ENCODE data around the gene PSMD3. TPM values are rescaled to one million over a fixed set of nuclear protein-coding genes. Genes with fewer than 3 reads are reported as not detected.

The PSMD3 gene
- total and polyA plus RNA-seq, 9 of the 15 experiments (the other 6 are each of a cell fraction or from before 2014, with no cell fraction given) = 2.0 to 251 (median 135) TPM

DNA sequence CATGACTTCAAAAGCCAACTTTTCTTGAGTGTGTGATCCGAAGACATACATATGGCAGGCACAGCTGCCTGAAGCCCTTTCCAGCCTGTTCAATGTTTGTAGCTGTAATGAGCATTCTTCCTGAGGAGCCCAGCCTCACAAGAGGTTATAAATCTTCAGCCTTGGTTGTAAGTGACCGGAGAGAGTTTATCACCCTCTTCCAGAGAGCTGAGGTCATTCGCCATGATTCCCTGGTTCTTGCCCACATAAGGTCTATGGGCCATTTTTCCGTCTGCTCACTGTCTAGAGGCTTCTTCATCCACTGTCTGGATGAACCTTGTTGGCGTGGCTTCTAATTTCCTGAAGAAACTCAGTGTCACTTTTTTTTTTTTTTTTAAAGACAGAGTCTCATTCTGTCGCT, 24.9 kb downstream of the PSMD3 start (continued):
- TF ChIP-seq, protein P1, sequence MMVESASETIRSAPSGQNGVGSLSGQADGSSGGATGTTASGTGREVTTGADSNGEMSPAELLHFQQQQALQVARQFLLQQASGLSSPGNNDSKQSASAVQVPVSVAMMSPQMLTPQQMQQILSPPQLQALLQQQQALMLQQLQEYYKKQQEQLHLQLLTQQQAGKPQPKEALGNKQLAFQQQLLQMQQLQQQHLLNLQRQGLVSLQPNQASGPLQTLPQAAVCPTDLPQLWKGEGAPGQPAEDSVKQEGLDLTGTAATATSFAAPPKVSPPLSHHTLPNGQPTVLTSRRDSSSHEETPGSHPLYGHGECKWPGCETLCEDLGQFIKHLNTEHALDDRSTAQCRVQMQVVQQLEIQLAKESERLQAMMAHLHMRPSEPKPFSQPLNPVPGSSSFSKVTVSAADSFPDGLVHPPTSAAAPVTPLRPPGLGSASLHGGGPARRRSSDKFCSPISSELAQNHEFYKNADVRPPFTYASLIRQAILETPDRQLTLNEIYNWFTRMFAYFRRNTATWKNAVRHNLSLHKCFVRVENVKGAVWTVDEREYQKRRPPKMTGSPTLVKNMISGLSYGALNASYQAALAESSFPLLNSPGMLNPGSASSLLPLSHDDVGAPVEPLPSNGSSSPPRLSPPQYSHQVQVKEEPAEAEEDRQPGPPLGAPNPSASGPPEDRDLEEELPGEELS (CRISPR knock-in tag; IDR thresholded peaks at IDR 0.05; ENCODE audit: borderline replicate concordance) = no peak
- TF ChIP-seq HNRNPK (IDR thresholded peaks at IDR 0.05; ENCODE audit: low read depth, low read length, poor library complexity, severe bottlenecking) (no peak), GTF2E2 (tag; IDR thresholded peaks at IDR 0.05) (no peak), CCNT2 (IDR thresholded peaks at IDR 0.05; ENCODE audit: borderline replicate concordance, extremely low read depth, insufficient read length, low read depth, low read length) (no peak), BCL6 (CRISPR knock-in tag; IDR thresholded peaks at IDR 0.05) (no peak), ELF1 (tag; IDR thresholded peaks at IDR 0.05) (no peak), IFI16 (CRISPR knock-in tag; IDR thresholded peaks at IDR 0.05) (no peak), HEY1 (CRISPR knock-in tag; IDR thresholded peaks at IDR 0.05; ENCODE audit: borderline replicate concordance) (no peak), SETDB1 (IDR thresholded peaks at IDR 0.05; ENCODE audit: low read length) (no peak), MECOM (CRISPR knock-in tag; IDR thresholded peaks at IDR 0.05) (no peak), HNRNPL (IDR thresholded peaks at IDR 0.05; ENCODE audit: low read depth, low read length) (no peak), ZNF561 (CRISPR knock-in tag; conservative IDR thresholded peaks at IDR 0.05) (no peak)
- TF ChIP-seq, protein P2, sequence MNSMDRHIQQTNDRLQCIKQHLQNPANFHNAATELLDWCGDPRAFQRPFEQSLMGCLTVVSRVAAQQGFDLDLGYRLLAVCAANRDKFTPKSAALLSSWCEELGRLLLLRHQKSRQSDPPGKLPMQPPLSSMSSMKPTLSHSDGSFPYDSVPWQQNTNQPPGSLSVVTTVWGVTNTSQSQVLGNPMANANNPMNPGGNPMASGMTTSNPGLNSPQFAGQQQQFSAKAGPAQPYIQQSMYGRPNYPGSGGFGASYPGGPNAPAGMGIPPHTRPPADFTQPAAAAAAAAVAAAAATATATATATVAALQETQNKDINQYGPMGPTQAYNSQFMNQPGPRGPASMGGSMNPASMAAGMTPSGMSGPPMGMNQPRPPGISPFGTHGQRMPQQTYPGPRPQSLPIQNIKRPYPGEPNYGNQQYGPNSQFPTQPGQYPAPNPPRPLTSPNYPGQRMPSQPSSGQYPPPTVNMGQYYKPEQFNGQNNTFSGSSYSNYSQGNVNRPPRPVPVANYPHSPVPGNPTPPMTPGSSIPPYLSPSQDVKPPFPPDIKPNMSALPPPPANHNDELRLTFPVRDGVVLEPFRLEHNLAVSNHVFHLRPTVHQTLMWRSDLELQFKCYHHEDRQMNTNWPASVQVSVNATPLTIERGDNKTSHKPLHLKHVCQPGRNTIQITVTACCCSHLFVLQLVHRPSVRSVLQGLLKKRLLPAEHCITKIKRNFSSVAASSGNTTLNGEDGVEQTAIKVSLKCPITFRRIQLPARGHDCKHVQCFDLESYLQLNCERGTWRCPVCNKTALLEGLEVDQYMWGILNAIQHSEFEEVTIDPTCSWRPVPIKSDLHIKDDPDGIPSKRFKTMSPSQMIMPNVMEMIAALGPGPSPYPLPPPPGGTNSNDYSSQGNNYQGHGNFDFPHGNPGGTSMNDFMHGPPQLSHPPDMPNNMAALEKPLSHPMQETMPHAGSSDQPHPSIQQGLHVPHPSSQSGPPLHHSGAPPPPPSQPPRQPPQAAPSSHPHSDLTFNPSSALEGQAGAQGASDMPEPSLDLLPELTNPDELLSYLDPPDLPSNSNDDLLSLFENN (IDR thresholded peaks at IDR 0.05; ENCODE audit: low read depth in 2 of 2, low read length in 2 of 2) = 0 out of 4 replicates have a peak, but pooled peaks of 1 of the 2 experiments have one; percentile 20
- TF ChIP-seq, protein P3, sequence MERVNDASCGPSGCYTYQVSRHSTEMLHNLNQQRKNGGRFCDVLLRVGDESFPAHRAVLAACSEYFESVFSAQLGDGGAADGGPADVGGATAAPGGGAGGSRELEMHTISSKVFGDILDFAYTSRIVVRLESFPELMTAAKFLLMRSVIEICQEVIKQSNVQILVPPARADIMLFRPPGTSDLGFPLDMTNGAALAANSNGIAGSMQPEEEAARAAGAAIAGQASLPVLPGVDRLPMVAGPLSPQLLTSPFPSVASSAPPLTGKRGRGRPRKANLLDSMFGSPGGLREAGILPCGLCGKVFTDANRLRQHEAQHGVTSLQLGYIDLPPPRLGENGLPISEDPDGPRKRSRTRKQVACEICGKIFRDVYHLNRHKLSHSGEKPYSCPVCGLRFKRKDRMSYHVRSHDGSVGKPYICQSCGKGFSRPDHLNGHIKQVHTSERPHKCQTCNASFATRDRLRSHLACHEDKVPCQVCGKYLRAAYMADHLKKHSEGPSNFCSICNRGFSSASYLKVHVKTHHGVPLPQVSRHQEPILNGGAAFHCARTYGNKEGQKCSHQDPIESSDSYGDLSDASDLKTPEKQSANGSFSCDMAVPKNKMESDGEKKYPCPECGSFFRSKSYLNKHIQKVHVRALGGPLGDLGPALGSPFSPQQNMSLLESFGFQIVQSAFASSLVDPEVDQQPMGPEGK (CRISPR knock-in tag; IDR thresholded peaks at IDR 0.05; ENCODE audit: borderline replicate concordance) = no peak
- TF ChIP-seq, protein P4, sequence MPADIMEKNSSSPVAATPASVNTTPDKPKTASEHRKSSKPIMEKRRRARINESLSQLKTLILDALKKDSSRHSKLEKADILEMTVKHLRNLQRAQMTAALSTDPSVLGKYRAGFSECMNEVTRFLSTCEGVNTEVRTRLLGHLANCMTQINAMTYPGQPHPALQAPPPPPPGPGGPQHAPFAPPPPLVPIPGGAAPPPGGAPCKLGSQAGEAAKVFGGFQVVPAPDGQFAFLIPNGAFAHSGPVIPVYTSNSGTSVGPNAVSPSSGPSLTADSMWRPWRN (IDR thresholded peaks at IDR 0.05; ENCODE audit: low read depth) = no peak
- TF ChIP-seq, protein P5, sequence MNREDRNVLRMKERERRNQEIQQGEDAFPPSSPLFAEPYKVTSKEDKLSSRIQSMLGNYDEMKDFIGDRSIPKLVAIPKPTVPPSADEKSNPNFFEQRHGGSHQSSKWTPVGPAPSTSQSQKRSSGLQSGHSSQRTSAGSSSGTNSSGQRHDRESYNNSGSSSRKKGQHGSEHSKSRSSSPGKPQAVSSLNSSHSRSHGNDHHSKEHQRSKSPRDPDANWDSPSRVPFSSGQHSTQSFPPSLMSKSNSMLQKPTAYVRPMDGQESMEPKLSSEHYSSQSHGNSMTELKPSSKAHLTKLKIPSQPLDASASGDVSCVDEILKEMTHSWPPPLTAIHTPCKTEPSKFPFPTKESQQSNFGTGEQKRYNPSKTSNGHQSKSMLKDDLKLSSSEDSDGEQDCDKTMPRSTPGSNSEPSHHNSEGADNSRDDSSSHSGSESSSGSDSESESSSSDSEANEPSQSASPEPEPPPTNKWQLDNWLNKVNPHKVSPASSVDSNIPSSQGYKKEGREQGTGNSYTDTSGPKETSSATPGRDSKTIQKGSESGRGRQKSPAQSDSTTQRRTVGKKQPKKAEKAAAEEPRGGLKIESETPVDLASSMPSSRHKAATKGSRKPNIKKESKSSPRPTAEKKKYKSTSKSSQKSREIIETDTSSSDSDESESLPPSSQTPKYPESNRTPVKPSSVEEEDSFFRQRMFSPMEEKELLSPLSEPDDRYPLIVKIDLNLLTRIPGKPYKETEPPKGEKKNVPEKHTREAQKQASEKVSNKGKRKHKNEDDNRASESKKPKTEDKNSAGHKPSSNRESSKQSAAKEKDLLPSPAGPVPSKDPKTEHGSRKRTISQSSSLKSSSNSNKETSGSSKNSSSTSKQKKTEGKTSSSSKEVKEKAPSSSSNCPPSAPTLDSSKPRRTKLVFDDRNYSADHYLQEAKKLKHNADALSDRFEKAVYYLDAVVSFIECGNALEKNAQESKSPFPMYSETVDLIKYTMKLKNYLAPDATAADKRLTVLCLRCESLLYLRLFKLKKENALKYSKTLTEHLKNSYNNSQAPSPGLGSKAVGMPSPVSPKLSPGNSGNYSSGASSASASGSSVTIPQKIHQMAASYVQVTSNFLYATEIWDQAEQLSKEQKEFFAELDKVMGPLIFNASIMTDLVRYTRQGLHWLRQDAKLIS (CRISPR knock-in tag; IDR thresholded peaks at IDR 0.05) = no peak

All from K562 (cell line).